Thymus (tissue), 11 donors: Measurements from ENCODE around the gene RBM25. TPM values are rescaled to one million over a fixed set of nuclear protein-coding genes. Genes with fewer than 3 reads are reported as not detected.

Experiments used
- DNase-seq, 9 donors: peaks; one replicate each; pipeline ENCODE4 v3.0.0-alpha.2; 2013; ENCODE audit warnings: low spot score in 9 of 9, low read depth in 6 of 9, missing footprints in 1 of 9
- H3K27ac ChIP-seq, 2 donors: one replicate each; pipeline ENCODE4 v1.5.1; 2013; ENCODE audit warnings: control low read depth in 1 of 2, low read depth in 1 of 2, low read length in 1 of 2, mild to moderate bottlenecking in 1 of 2, moderate library complexity in 1 of 2
- H3K27me3 ChIP-seq, 2 donors: one replicate each; pipeline ENCODE4 v1.5.1; 2013; ENCODE audit warnings: low read length in 1 of 2; ENCODE audit not compliant: control insufficient read depth in 2 of 2, insufficient read depth in 1 of 2
- H3K36me3 ChIP-seq, 2 donors: one replicate each; pipeline ENCODE4 v1.5.1; 2013; ENCODE audit warnings: low read length in 1 of 2, mild to moderate bottlenecking in 1 of 2, moderate library complexity in 1 of 2; ENCODE audit not compliant: control insufficient read depth in 2 of 2, insufficient read depth in 2 of 2
- H3K4me1 ChIP-seq, 2 donors: one replicate each; pipeline ENCODE4 v1.5.1; 2013; ENCODE audit warnings: low read length in 2 of 2; ENCODE audit not compliant: control insufficient read depth in 2 of 2, insufficient read depth in 2 of 2
- H3K4me3 ChIP-seq, 2 donors: one replicate each; pipeline ENCODE4 v1.5.1; 2013; ENCODE audit warnings: low read length in 2 of 2, control low read depth in 1 of 2, mild to moderate bottlenecking in 1 of 2
- H3K9me3 ChIP-seq, 2 donors: one replicate each; pipeline ENCODE4 v1.5.1; 2013; ENCODE audit warnings: low read length in 1 of 2, mild to moderate bottlenecking in 1 of 2; ENCODE audit not compliant: control insufficient read depth in 2 of 2, insufficient read depth in 1 of 2
- WGBS: extraction: QIAGEN DNeasy Blood & Tissue Kit; methylation state at CpG from one replicate; pipeline ENCODE4 v1.1.7; 2013; 5-methylcytosine and 5-hydroxymethylcytosine counted together
- polyA plus RNA-seq: library from polyadenylated mRNA; stranded (reverse); fragments of 200-250 nt; gene quantifications from one replicate; pipeline ENCODE4 v1.2.3, GENCODE V29; 2013
- total RNA-seq: library from RNA; stranded (reverse); fragments of 120-200 nt; gene quantifications from one replicate; pipeline ENCODE4 v1.2.4, GENCODE V29; 2013
- donor health status: healthy.

The RBM25 gene
- total and polyA plus RNA-seq, 2 donors = 41.7 to 88.6 TPM

DNA sequence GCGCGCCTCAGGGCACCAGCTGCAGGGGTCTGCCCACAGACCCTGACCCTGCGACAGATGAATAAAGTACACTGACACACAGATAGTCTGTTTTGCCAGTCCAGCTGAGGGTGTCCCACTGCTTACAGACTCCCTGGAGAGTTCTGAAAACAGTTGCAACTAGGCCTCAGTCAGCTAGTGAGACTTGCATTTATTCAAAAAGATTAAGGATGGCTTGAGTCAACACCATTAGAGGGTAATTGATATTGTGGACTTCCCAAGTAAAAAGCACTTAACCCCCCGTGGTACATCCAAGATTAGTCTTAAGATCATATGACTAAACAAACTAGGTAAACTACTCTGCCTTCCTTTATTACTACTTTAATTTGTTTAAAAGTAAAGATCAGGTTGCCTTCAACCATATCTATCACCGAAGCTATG lies 66.8 kb downstream of the RBM25 start:
- Histone ChIP-seq H3K4me3 (no peak overlapping the region), H3K9me3 (no peaks in the 10 kb centered on the region), H3K4me1 (no peaks in the 10 kb centered on the region), H3K36me3 (peaks cover 5 to 36% of the 10 kb centered on the region in 2 donors), H3K27ac (no peak overlapping the region), H3K27me3 (no peaks in the 10 kb centered on the region)
- 93% methylated on average over 5 of the region's 5 CpGs for WGBS
- no peak for DNase-seq

DNA sequence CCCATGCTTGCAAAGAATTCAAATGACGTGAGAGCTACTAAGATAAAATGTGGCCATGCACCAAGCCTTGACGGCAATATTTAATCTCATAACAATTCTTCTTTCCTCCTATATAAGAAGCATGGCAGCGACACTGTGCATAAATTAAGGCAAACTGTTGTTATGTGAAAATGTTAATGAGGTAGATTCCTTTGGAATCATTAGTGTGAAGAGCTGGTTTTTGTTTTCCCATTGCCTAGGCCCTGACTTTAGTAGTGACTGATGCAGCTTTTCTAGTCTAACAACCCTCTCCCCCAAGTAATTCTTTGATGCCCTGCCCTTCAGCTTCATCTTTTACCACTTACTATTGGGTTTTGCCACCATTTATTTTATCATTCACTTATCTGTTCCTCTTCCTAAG lies 67.4 kb downstream of the RBM25 start:
- Histone ChIP-seq H3K4me1 (no peaks in the 10 kb centered on the region), H3K27ac (no peak overlapping the region), H3K27me3 (no peaks in the 10 kb centered on the region), H3K36me3 (peaks cover 5 to 30% of the 10 kb centered on the region in 2 donors), H3K4me3 (no peak overlapping the region), H3K9me3 (no peaks in the 10 kb centered on the region)
- no peak for DNase-seq
- 97% methylated on average over 3 of the region's 3 CpGs for WGBS

DNA sequence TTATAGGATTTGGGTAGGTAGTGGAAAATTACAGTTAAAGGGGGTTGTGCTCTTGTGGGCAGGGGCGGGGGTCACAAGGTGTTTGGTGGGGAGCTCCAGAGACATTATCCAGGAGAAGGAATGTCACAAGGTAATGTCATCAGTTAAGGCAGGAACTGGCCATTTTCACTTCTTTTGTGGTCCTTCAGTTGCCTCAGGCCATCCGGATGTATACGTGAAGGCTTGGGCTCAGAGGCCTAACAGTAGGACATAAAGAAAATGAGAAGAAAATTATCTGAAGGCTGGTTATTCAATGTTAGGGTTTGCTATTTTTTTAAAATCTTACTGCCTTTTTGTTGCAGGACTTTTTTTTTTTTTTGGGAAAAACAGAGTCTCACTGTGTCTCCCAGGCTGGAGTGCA lies 75.5 kb downstream of the RBM25 start:
- no peak for DNase-seq
- Histone ChIP-seq H3K9me3 (peaks cover 0 to 2% of the 10 kb centered on the region in 2 donors), H3K27me3 (no peaks in the 10 kb centered on the region), H3K36me3 (no peaks in the 10 kb centered on the region), H3K4me3 (no peak overlapping the region), H3K27ac (no peak overlapping the region), H3K4me1 (peaks cover 8 to 17% of the 10 kb centered on the region in 2 donors)
- over 99% methylated on average over 3 of the region's 3 CpGs for WGBS

DNA sequence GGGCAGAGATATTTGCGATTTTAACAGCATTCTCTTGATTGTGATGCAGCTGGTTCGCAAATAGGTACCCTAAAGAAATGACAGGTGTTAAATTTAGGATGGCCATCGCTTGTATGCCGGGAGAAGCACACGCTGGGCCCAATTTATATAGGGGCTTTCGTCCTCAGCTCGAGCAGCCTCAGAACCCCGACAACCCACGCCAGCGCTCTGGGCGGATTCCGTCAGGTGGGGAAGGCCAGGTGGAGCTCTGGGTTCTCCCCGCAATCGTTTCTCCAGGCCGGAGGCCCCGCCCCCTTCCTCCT lies 77.7 kb downstream of the RBM25 start:
- Histone ChIP-seq H3K27ac (peak overlapping the region; percentile 6 to 79), H3K27me3 (no peaks in the 10 kb centered on the region), H3K36me3 (no peaks in the 10 kb centered on the region), H3K4me3 (peak overlapping the region; percentile 79 to 88), H3K4me1 (peaks cover 8 to 17% of the 10 kb centered on the region in 2 donors), H3K9me3 (peaks cover 0 to 2% of the 10 kb centered on the region in 2 donors)
- DNase-seq = peak in 1 of 9 donors; percentile 15
- 3% methylated on average over 16 of the region's 16 CpGs for WGBS

DNA sequence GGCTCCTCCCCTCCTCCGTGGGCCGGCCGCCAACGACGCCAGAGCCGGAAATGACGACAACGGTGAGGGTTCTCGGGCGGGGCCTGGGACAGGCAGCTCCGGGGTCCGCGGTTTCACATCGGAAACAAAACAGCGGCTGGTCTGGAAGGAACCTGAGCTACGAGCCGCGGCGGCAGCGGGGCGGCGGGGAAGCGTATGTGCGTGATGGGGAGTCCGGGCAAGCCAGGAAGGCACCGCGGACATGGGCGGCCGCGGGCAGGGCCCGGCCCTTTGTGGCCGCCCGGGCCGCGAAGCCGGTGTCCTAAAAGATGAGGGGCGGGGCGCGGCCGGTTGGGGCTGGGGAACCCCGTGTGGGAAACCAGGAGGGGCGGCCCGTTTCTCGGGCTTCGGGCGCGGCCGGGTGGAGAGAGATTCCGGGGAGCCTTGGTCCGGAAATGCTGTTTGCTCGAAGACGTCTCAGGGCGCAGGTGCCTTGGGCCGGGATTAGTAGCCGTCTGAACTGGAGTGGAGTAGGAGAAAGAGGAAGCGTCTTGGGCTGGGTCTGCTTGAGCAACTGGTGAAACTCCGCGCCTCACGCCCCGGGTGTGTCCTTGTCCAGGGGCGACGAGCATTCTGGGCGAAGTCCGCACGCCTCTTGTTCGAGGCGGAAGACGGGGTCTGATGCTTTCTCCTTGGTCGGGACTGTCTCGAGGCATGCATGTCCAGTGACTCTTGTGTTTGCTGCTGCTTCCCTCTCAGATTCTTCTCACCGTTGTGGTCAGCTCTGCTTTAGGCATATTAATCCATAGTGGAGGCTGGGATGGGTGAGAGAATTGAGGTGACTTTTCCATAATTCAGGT lies 78.3 kb downstream of the RBM25 start, which contains the start of gene PSEN1:
Gene PSEN1 (plus strand): TSS at position 121 of the 839 bp plus-strand sequence. CDS start 11,513 bp downstream, outside the sequence.
- peak within 1 kb of the TSS; percentile 79 to 97 for H3K27ac ChIP-seq
- H3K4me1 ChIP-seq = peaks cover 8 to 17% of the 10 kb centered on the region in 2 donors
- DNase-seq = peak; percentile 87 to 98 (median 95)
- no peaks in the 10 kb centered on the region for H3K27me3 ChIP-seq
- peak within 1 kb of the TSS; percentile 79 to 88 for H3K4me3 ChIP-seq
- peaks cover 0 to 2% of the 10 kb centered on the region in 2 donors for H3K9me3 ChIP-seq
- H3K36me3 ChIP-seq = no peaks in the 10 kb centered on the region
- WGBS = under 1% methylated on average over 71 of the region's 71 CpGs

DNA sequence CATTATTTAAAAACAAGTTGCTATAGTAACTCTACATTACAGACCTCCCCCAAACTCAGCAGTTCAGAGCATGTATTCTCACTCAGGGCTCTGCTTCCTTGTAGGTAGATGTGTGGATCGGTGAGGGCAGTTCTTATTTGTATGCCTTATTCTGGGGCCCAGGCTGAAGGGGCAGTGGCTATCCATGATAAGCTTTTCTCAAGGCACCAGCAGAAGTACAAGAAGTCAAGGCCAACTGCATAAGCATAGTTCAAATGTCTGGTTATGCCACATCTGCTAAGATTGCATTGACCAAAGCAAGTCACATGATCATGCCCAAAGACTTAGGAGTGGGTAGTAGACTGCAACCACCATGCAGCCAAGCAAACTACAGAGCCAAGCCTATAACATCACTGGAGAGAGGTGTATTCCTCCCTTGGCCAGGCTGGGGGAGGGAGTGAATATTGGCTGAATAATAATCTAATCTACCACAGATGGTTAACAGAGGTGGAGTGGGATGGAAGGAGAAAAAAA lies 82.5 kb downstream of the RBM25 start:
- Histone ChIP-seq H3K27ac (no peak overlapping the region), H3K4me3 (no peak overlapping the region), H3K27me3 (no peaks in the 10 kb centered on the region), H3K9me3 (no peaks in the 10 kb centered on the region), H3K4me1 (peaks cover 8 to 18% of the 10 kb centered on the region in 2 donors), H3K36me3 (no peaks in the 10 kb centered on the region)
- 100% methylated on average over 1 of the region's 1 CpG for WGBS
- DNase-seq = no peak

DNA sequence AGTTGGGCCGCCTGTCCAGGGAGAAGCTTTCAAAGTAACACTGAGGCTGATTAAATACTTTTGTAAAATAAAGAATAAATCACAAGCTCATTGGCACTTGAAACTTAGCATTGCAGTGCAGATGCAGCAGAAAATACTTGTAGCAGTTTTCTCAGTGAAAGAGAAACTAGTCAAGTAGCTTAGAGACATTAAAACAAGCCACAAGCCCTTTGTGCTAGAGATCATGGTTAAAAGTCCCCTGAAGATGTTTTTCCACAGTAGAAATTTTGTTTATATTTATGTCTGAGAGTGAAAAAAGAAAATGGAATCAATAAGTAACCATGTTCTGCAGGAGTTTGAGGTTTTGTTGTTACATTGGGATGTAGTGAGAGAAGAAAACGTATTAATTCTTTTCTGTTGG lies 83.9 kb downstream of the RBM25 start:
- H3K27ac ChIP-seq = peak overlapping the region in 1 of 2 donors; percentile 35
- no peak overlapping the region for H3K4me3 ChIP-seq
- peaks cover 7 to 10% of the 10 kb centered on the region in 2 donors for H3K4me1 ChIP-seq
- DNase-seq = peak in 2 of 9 donors; percentile 10 to 38
- H3K36me3 ChIP-seq = no peaks in the 10 kb centered on the region
- no peaks in the 10 kb centered on the region for H3K9me3 ChIP-seq
- 92% methylated on average over 2 of the region's 2 CpGs for WGBS
- no peaks in the 10 kb centered on the region for H3K27me3 ChIP-seq

DNA sequence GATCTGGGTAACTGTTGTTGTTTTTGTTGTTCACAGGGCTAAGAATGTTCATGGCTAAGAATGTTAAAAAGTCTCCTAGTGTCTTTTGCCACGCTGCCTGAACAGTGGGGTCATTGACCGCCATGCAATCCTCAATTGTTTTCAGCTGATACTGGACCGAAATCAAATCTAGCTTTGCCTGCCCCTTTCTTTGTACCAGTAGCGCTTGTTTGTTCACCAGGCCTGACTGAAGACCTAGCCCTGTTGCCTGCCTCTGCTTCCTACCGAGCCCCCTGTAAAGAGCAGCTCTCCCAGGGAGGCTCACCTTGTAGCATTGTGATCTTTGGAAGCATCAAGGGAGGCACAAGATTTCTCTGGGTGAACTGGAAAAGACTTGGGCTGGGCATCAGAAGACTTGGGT lies 84.7 kb downstream of the RBM25 start:
- H3K4me3 ChIP-seq = no peak overlapping the region
- H3K36me3 ChIP-seq = peaks cover 3 to 4% of the 10 kb centered on the region in 2 donors
- H3K4me1 ChIP-seq = peaks cover 0 to 3% of the 10 kb centered on the region in 2 donors
- no peak overlapping the region for H3K27ac ChIP-seq
- WGBS = 97% methylated on average over 5 of the region's 5 CpGs
- H3K9me3 ChIP-seq = no peaks in the 10 kb centered on the region
- no peak for DNase-seq
- no peaks in the 10 kb centered on the region for H3K27me3 ChIP-seq

DNA sequence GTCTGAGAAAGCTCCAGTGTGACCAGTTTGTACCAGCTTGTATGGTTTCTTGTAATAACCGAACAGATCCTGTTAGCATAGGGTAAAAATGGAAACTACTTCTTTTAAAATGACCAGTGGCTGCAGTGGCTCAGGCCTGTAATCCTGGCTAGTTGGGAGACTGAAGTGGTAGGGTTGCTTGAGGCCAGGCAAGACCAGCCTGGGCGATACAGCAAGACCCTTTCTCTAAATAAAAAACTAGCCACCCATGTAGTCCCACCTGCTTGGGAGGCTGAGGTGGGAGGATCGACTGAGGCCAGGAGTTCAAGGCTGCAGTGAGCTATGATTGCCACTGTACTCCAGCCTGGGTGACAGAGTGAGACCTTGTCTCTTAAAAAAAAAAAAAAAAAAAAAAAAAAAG lies 85.3 kb downstream of the RBM25 start:
- 99% methylated on average over 3 of the region's 3 CpGs for WGBS
- Histone ChIP-seq H3K9me3 (no peaks in the 10 kb centered on the region), H3K4me3 (no peak overlapping the region), H3K36me3 (peaks cover 6 to 8% of the 10 kb centered on the region in 2 donors), H3K27ac (no peak overlapping the region), H3K27me3 (no peaks in the 10 kb centered on the region), H3K4me1 (peaks cover 0 to 3% of the 10 kb centered on the region in 2 donors)
- DNase-seq = no peak
